ENCODE results near the gene DNAJC27. TPM values are rescaled to one million over a fixed set of nuclear protein-coding genes. Genes with fewer than 3 reads are reported as not detected.

DNAJC27 gene
- total RNA-seq, 1 donor from 2014 or later = 19.1 TPM

DNA sequence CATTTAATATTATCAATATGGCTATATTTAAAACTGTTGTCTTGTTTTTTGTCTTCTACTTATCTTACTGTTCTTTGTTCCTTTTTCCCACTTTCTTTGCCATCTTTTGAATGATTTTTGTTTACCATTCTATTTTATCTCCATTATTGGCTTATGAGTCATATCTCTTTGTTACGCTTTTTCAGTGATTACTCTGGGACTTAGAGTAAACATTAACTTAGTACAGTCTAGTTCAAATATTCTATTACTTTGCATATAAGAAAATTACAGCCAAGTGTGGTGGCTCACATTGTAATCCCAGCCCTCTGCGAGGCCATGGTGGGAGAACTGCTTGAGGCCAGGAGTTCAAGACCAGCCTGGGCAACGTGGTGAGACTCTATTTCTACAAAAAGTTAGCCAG, 77.8 kb downstream of the DNAJC27 start:
- H3K4me3 Mint-ChIP-seq = no peak overlapping the region
- Histone ChIP-seq H3K27ac (no peak overlapping the region), H3K9ac (no peak overlapping the region), H3K79me2 (ENCODE audit: low read depth) (no peaks in the 10 kb centered on the region), H3K4me3 (no peak overlapping the region), H4K20me1 (ENCODE audit: low read depth) (no peaks in the 10 kb centered on the region), H3K9me3 (ENCODE audit: low read depth) (peaks cover 9% of the 10 kb centered on the region), H3F3A (ENCODE audit: low read depth) (no peaks in the 10 kb centered on the region), H3K4me2 (no peak overlapping the region), H2AFZ (replicated peaks) (no peak overlapping the region), H3K27me3 (no peaks in the 10 kb centered on the region), H3K4me1 (peaks cover 8% of the 10 kb centered on the region), H3K36me3 (peaks cover 5% of the 10 kb centered on the region)
- peaks cover 37% of the 10 kb centered on the region for H3K36me3 Mint-ChIP-seq
- no peak for TF ChIP-seq EZH2 (IDR thresholded peaks at IDR 0.05)
- TF ChIP-seq, protein P1, sequence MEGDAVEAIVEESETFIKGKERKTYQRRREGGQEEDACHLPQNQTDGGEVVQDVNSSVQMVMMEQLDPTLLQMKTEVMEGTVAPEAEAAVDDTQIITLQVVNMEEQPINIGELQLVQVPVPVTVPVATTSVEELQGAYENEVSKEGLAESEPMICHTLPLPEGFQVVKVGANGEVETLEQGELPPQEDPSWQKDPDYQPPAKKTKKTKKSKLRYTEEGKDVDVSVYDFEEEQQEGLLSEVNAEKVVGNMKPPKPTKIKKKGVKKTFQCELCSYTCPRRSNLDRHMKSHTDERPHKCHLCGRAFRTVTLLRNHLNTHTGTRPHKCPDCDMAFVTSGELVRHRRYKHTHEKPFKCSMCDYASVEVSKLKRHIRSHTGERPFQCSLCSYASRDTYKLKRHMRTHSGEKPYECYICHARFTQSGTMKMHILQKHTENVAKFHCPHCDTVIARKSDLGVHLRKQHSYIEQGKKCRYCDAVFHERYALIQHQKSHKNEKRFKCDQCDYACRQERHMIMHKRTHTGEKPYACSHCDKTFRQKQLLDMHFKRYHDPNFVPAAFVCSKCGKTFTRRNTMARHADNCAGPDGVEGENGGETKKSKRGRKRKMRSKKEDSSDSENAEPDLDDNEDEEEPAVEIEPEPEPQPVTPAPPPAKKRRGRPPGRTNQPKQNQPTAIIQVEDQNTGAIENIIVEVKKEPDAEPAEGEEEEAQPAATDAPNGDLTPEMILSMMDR (IDR thresholded peaks at IDR 0.05) = no peak
- TF ChIP-seq EZH2phosphoT487 (IDR thresholded peaks at IDR 0.05) = no peak
- peaks cover 6% of the 10 kb centered on the region for H3K27me3 Mint-ChIP-seq (ENCODE audit: insufficient read depth, low read depth)
- no peak overlapping the region for H3K27ac Mint-ChIP-seq
- peaks cover 41% of the 10 kb centered on the region for H3K9me3 Mint-ChIP-seq
- no peak for DNase-seq (ENCODE audit: low spot score)
- H3K4me1 Mint-ChIP-seq = no peaks in the 10 kb centered on the region

Small RNAs within 50 kb of the gene (small RNA-seq; reads per million reads assigned to genes)
- gene AC013267.1 = not detected
- gene RF00016 = not detected
- not detected for gene RF00019

Other genes with a start within 250 kb of the DNAJC27 start
- 41.6 and 59.5 TPM in 2 replicates for gene PTRHD1, start 178.6 kb downstream of the DNAJC27 start, total RNA-seq (ENCODE audit: low replicate concordance)
- gene CENPO, start 178.5 kb downstream of the DNAJC27 start, total RNA-seq (ENCODE audit: low replicate concordance) = 50.6 and 52.2 TPM in 2 replicates
- 25.3 and 28.9 TPM in 2 replicates for gene ADCY3, start 51.7 kb downstream of the DNAJC27 start, total RNA-seq (ENCODE audit: low replicate concordance)
- 17.2 and 21.2 TPM in 2 replicates for gene EFR3B, start 70.1 kb upstream of the DNAJC27 start, total RNA-seq (ENCODE audit: low replicate concordance)
- not detected in 2 replicates for gene POMC, start 196.6 kb upstream of the DNAJC27 start, total RNA-seq (ENCODE audit: low replicate concordance)